Brain microvascular endothelial cell (primary cell): ENCODE results near the gene PRKRA.
A peak's percentile ranks its signal among the peaks of the same experiment; 100 is the strongest.
"Not testable (repeated sequence)": the region's sequence is repeated elsewhere in the genome, so short reads cannot be mapped to it uniquely, and the experiment has no call there.

Source experiments
- DNase-seq: peaks from one replicate; pipeline ENCODE4 v3.0.0-alpha.2; 2020
- H3K27ac ChIP-seq: fragments of 250-450 bp; sonication (Bioruptor Pico); 2 replicates; pipeline ENCODE4 v1.5.1; 2020; ENCODE audit warnings: mild to moderate bottlenecking, moderate library complexity
- H3K27me3 ChIP-seq: fragments of 250-450 bp; sonication (Bioruptor Pico); replicated peaks from 2 replicates; pipeline ENCODE4 v1.5.1; 2020; ENCODE audit warnings: mild to moderate bottlenecking
- H3K36me3 ChIP-seq: fragments of 250-450 bp; sonication (Bioruptor Pico); replicated peaks from 2 replicates; pipeline ENCODE4 v1.5.1; 2020; ENCODE audit warnings: mild to moderate bottlenecking
- H3K4me3 ChIP-seq: 2 replicates; pipeline ENCODE4 v1.5.1; 2011; ENCODE audit warnings: low read depth, mild to moderate bottlenecking, control low read depth, low read length, moderate library complexity
- CTCF ChIP-seq: IDR thresholded peaks from 2 replicates; pipeline ENCODE4 v1.5.1; 2011; ENCODE audit warnings: low read depth, mild to moderate bottlenecking, moderate library complexity, low read length, control low read depth, inconsistent platforms; ENCODE audit errors: missing control alignments
- in situ Hi-C: cut with HindIII; loops from 2 replicates; pipeline ENCODE4 v1.10.0; 2017; ENCODE audit warnings: low sequenced_read_pairs, low pct_ligation_motif_present

The PRKRA gene

GRCh38 chr2:178417916-178418315 lies 33.1 kb downstream of the PRKRA start:
- no peaks in the 10 kb centered on the region for H3K27me3 ChIP-seq
- DNase-seq = no peak
- in situ Hi-C loops = loop anchor here (25.0 kb wide), 1 partner anchor 281 kb away; no protein-coding TSS in a partner anchor

GRCh38 chr2:178415979-178416378 lies 35.0 kb downstream of the PRKRA start:
- no peak for TF ChIP-seq CTCF
- H3K27ac ChIP-seq = no peak overlapping the region
- H3K36me3 ChIP-seq = no peaks in the 10 kb centered on the region
- H3K27me3 ChIP-seq = no peaks in the 10 kb centered on the region
- in situ Hi-C loops = loop anchor here (25.0 kb wide), 1 partner anchor 279 kb away; no protein-coding TSS in a partner anchor
- no peak for DNase-seq
- no peak overlapping the region for H3K4me3 ChIP-seq

More at GRCh38 chr2:178417916-178418315, 33.1 kb downstream of the PRKRA start:
- Histone ChIP-seq H3K4me3 (no peak overlapping the region), H3K27ac (no peak overlapping the region), H3K36me3 (no peaks in the 10 kb centered on the region)
- TF ChIP-seq CTCF = no peak

- TF ChIP-seq CTCF = peak; percentile 96
- Histone ChIP-seq H3K27ac (peak overlapping the region; percentile 93), H3K4me3 (peak overlapping the region; percentile 68), H3K36me3 (no peaks in the 10 kb centered on the region), H3K27me3 (no peaks in the 10 kb centered on the region)
- DNase-seq = peak; percentile 91
- in situ Hi-C loops = loop anchor here (25.0 kb wide), 1 partner anchor 277 kb away; no protein-coding TSS in a partner anchor
Observed at GRCh38 chr2:178414266-178415247, 36.4 kb downstream of the PRKRA start.

GRCh38 chr2:178413472-178414265 lies 37.3 kb downstream of the PRKRA start:
- TF ChIP-seq CTCF = no peak
- in situ Hi-C loops = loop anchor here (25.0 kb wide), 1 partner anchor 276 kb away; no protein-coding TSS in a partner anchor

GRCh38 chr2:178412453-178412852 lies 38.5 kb downstream of the PRKRA start:
- not testable (repeated sequence) for DNase-seq, H3K36me3 ChIP-seq, H3K27me3 ChIP-seq, H3K27ac ChIP-seq, H3K4me3 ChIP-seq
- in situ Hi-C loops = loop anchor here (25.0 kb wide), 1 partner anchor 275 kb away; no protein-coding TSS in a partner anchor

More at GRCh38 chr2:178413472-178414265, 37.3 kb downstream of the PRKRA start:
- peak; percentile 74 for DNase-seq
- Histone ChIP-seq H3K27ac (peak overlapping the region; percentile 93), H3K36me3 (no peaks in the 10 kb centered on the region), H3K4me3 (peak overlapping the region; percentile 68), H3K27me3 (no peaks in the 10 kb centered on the region)
